ENCODE measurements around the gene CD300C.
"Not testable (repeated sequence)": the region's sequence is repeated elsewhere in the genome, so short reads cannot be mapped to it uniquely, and the experiment has no call there.

The CD300C gene

GRCh38 chr17:74531231-74531761 is 14.6 kb downstream of the CD300C start, which contains the start of gene CD300LB:
Gene CD300LB (minus strand): TSS chr17:74531475. CDS start chr17:74531350, 125 bp downstream.
- no peak for DNase-seq (ENCODE audit: low read depth in 2 of 2)

- no peak for DNase-seq (ENCODE audit: low read depth in 2 of 2)
Observed at GRCh38 chr17:74530831-74531150, 15.1 kb downstream of the CD300C start.

DNA sequence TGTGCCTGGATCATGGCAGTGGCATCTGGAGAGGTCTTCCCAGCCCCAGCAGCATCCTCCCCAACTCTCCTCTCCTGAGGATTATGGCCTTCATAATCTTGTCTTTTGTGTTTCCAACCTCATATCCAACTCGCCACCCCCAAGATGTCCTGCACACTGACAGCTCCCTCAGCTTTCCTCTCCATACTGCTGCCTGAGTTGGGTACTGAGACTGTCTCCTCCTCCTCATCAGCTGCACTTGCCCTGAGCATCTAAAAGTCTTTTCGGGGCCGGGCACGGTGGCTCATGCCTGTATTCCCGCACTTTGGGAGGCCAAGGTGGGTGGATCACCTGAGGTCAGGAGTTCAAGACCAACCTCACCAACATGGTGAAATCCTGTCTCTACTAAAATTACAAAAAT is 16.7 kb downstream of the CD300C start:
- DNase-seq (ENCODE audit: low read depth in 2 of 2), result no peak

DNA sequence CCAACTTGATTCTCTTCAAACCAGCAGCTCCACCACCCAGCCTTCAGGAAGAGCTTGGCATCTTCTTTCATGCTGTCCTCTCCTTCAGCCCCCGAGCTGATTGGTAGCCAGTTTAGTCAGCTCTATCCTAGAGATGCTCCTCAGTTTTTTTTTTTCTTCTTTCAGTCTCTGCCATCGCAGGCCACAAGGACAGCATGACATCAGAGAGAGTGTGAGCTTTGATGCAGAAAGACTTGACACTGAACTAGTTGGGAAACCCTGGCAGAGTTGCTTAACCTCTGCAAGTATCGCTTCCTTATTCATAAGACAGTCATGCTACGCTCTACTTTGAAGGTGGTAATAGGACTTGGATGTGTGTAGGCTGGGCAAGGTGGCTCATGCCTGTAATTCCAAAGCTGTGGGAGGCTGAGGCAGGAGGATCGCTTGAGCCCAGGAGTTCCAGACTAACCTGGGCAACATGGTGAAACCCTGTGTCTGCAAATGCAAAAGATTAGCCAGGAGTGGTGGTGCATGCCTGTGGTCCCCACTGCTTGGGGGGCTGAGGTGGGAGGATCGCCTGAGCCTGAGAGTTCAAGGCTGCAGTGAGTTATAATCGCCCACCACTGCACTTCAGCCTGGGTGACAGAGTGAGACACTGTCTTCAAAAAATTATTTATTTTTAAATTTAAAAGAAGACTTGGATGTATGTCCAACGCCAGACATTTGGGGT is 17.3 kb downstream of the CD300C start:
- DNase-seq (ENCODE audit: low read depth in 2 of 2), result no peak

- DNase-seq (ENCODE audit: low read depth in 2 of 2), result no peak
Observed at GRCh38 chr17:74527756-74528155, 18.2 kb downstream of the CD300C start.

DNA sequence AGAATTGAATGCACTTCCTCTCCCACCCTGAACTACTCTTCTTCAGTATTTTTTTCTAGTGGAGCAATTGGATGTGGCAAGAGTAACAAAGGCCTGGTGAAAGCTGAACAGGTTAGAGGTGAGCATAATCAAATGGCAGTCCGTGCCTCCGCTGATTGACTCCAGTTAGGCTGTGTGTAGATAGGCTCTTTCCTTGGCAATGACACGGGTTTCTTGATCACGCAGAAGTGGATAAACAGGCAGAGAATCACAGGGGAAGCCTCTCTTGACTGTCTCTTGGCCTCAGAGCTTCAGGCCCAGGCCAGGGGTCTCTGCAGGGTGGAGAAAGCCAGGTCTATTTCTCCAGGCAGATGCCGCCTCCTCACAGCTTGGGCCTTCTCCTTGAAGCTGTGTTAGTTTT is 18.8 kb downstream of the CD300C start:
- no peak for DNase-seq (ENCODE audit: low read depth in 2 of 2)

DNA sequence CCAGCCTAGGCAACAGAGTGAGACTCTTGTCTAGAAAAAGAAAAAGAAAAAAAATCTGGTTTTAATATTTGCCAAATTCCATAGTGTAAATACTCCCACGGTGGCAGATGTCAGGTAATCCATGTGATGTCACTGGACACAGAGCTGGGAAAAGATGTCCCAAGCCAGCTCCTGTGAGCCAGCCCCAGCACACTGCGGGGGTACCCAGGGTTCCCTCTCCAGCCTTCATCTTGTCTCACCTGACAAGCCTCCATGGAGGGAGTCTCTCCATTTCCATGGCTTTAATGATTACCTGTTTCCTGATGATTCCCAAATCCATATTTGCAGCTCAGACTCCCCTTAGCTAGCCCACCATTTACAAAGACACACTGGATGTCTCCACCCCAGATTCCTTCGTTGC is 19.2 kb downstream of the CD300C start:
- DNase-seq (ENCODE audit: low read depth in 2 of 2), result no peak

GRCh38 chr17:74525781-74526288 is 20.1 kb downstream of the CD300C start:
- DNase-seq (ENCODE audit: low read depth in 2 of 2), result no peak

GRCh38 chr17:74525465-74525725 is 20.5 kb downstream of the CD300C start:
- DNase-seq (ENCODE audit: low read depth in 2 of 2), result no peak

GRCh38 chr17:74524653-74525464 is 21.1 kb downstream of the CD300C start:
- no peak for DNase-seq (ENCODE audit: low read depth in 2 of 2)

DNA sequence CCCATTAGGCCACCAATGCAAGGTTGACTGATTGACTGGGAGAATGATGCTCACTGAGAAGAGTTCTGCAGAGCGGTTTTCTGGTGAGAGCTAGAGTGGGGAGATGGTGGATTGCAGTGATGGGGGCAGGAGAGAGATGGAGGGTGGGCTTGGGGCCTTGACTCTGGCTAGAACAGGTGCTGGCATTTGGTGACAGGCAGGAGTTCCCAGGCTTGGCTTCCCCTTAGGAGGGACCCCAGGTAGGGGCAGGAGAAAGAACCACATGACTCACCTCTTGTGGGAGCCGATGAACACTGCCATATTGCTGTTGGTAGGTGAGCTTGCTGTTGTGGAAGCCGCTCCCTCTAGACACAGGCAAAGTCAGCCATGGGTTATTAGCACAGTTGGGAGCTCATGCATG is 22.6 kb downstream of the CD300C start:
- no peak for DNase-seq (ENCODE audit: low read depth in 2 of 2)

DNA sequence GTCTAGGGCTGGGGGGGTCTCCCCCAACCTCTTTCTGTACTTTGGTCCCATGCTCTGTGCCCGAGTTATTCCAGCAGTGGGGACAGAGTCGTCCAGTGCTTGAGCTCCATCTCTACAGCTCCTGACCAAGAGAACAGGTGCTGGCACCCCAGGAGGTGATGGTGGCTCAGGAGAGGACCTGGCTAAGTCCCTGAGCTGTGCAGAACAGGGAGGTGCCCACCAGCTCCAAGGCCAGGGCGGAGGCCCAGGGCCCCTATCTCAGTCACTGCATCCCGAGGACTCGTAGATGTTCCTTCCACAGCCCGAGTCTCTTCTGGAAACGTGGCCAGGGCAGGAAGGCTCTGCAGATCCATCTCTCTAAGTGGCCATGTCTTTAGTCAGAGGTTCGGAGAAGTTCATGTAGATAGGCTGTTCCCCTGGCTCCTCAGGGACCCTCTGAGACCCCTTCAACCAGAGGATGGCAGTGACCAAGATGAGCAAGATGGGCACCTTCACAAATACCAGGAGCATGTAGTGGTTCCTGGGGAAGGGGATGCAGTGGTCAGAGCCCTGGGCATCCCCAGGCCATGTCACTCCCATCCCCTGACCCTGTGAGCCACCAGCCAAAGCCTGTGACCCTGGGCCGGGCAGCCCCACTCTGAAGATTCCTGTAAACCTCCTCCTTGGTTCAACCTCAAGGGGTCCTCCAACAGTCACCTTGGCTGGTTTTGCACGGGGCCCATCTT is 23.4 kb downstream of the CD300C start:
- no peak for DNase-seq (ENCODE audit: low read depth in 2 of 2)

DNA sequence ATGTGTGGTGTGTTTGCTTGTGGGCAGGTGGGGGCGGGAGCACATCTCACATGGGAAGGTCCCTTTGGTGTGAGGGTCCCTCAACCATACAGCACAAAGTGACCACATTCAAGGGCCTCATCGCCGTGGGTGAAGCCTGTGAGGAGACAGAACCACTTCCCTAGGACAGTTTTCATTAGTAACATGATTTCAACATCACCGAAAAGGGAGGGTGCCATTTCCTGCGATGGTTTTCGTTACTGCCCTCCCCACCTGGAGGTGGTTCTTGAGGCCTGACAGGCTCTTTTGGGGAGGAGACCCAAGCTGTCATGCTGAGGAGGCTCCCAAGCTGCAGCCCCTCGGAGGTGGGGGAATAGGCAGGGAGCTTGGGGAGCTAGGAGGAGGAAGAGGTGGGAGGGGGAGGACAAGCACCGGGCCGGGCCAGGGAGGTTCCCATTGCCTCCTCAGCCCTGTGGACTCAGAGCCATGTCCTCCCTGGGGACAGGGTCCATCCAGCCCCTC is 24.2 kb downstream of the CD300C start:
- peak in 1 of 2 donors; percentile 13 for DNase-seq (ENCODE audit: low read depth in 2 of 2)

GRCh38 chr17:74520790-74521480 is 25.0 kb downstream of the CD300C start:
- DNase-seq (ENCODE audit: low read depth in 2 of 2), result no peak

- DNase-seq (ENCODE audit: low read depth in 2 of 2), result no peak
Observed at GRCh38 chr17:74520016-74520434, 25.9 kb downstream of the CD300C start.

- not testable (repeated sequence) for DNase-seq (ENCODE audit: low read depth in 2 of 2)
Observed at GRCh38 chr17:74518413-74518981, 27.4 kb downstream of the CD300C start.

GRCh38 chr17:74516561-74517328 is 29.2 kb downstream of the CD300C start:
- DNase-seq (ENCODE audit: low read depth in 2 of 2), result no peak

DNA sequence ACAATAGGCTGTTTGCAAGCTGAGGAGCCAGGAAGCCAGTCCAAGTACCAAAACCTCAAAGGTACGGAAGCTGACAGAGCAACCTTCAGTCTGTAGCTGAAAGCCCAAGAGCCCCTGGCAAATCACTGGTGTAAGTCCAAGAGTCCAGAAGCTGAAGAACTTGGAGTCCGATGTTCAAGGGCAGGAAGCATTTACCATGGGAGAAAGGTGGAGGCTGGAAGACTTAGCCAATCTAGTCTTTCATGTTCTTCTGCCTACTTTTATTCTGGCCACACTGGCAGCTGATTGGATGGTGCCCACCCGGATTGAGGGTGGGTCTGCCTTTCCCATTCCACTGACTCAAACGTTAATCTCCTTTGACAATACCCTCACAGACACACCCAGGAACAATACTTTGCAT is 30.0 kb downstream of the CD300C start:
- no peak for DNase-seq (ENCODE audit: low read depth in 2 of 2)

DNA sequence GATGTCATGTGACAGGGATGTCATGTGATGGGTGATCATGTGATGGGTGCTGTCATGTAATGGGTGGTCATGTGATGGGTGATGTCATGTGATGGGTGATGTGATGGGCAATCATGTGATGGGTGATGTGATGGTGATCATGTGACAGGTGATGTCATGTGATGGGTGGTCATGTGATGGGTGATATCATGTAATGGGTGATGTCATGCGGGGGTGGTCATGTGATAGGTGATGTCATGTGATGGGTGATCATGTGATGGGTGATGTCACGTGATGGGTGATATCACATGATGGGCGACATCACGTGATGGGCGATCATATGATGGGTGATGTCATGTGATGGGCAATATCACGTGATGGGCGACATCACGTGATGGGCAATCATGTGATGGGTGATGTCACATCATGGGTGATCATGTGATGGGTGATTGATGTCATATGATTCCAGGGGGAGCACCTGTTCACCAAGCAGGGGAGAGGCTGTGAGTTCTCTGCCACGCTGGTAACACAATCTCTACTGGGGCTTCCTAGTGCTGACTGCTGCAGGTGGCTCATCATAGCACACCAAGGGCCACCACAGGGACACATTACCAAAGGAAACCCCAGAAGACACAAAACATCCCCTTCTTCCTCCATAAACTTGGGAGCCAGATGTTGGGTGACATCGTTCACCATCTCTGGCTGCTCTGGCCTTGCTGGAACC is 31.1 kb downstream of the CD300C start:
- DNase-seq (ENCODE audit: low read depth in 2 of 2), result peak in 1 of 2 donors; percentile 6
